Activated CD4-positive, alpha-beta memory T cell treated with anti-CD3 and anti-CD28 coated beads for 36 hours (primary cell): Measurements from ENCODE around the gene PREX1. TPM values are rescaled to one million over a fixed set of nuclear protein-coding genes. Genes with fewer than 3 reads are reported as not detected.
"Not testable (repeated sequence)": the region's sequence is repeated elsewhere in the genome, so short reads cannot be mapped to it uniquely, and the experiment has no call there.

Source experiments
- CTCF ChIA-PET: fragments of 350-600 bp; sonication (Branson Sonifier 250); formaldehyde crosslinking; loops from one replicate; lab custom pipeline; 2021; ENCODE audit warnings: antibody characterized with exemption, inconsistent platforms; lab: Charles Lee
- POLR2A ChIA-PET: fragments of 350-600 bp; sonication (Branson Sonifier 250); formaldehyde crosslinking; loops from one replicate; lab custom pipeline; 2021; ENCODE audit warnings: antibody characterized with exemption; lab: Charles Lee
- DNase-seq: peaks from one replicate; pipeline ENCODE4 v3.0.0-alpha.2; 2020
- H3K27ac Mint-ChIP-seq: one replicate; pipeline ENCODE4 v1.8.0; 2021; ENCODE audit warnings: mixed read lengths
- H3K27me3 Mint-ChIP-seq: one replicate; pipeline ENCODE4 v1.8.0; 2021; ENCODE audit warnings: mixed read lengths
- H3K36me3 Mint-ChIP-seq: one replicate; pipeline ENCODE4 v1.8.0; 2021; ENCODE audit warnings: mixed read lengths
- H3K4me1 Mint-ChIP-seq: one replicate; pipeline ENCODE4 v1.8.0; 2021; ENCODE audit warnings: low read depth, mixed read lengths
- H3K4me3 Mint-ChIP-seq: one replicate; pipeline ENCODE4 v1.8.0; 2021; ENCODE audit warnings: mild to moderate bottlenecking, mixed read lengths
- H3K9me3 Mint-ChIP-seq: one replicate; pipeline ENCODE4 v1.8.0; 2021; ENCODE audit warnings: mixed read lengths
- intact Hi-C: fragments of 100-400 bp; cut with micrococcal nuclease; formaldehyde crosslinking; loops from one replicate; pipeline ENCODE4 v1.15.1; 2023
- total RNA-seq, 2 experiments: library from RNA; stranded (reverse); gene quantifications; one replicate each; pipeline ENCODE4 v1.2.3, GENCODE V29; 2021

The PREX1 gene
- total RNA-seq, 2 experiments from 2014 or later: 91.5 to 92.8 TPM

GRCh38 chr20:48845721-48846306 lies 18.0 kb upstream of the PREX1 start:
- no peak overlapping the region for H3K4me3 Mint-ChIP-seq

GRCh38 chr20:48844996-48845395 lies 17.2 kb upstream of the PREX1 start:
- Mint-ChIP-seq H3K27me3 (no peaks in the 10 kb centered on the region), H3K4me1 (peaks cover 38% of the 10 kb centered on the region), H3K4me3 (no peak overlapping the region), H3K9me3 (no peaks in the 10 kb centered on the region), H3K27ac (no peak overlapping the region), H3K36me3 (no peaks in the 10 kb centered on the region)
- DNase-seq: no peak
- intact Hi-C loops: no loop called here
- CTCF ChIA-PET: interaction anchor here (1.1 to 2.5 kb wide), 3 partner anchors 17 to 228 kb away, joined by 3 to 9 read pairs (median 5); partner anchors contain the start of gene PREX1
- POLR2A ChIA-PET: interaction anchor here (1.2 kb wide), 1 partner anchor 18 kb away, joined by 5 read pairs; the partner anchor contains the start of gene PREX1

More at GRCh38 chr20:48845721-48846306, 18.0 kb upstream of the PREX1 start:
- H3K9me3 Mint-ChIP-seq: no peaks in the 10 kb centered on the region
- no peak overlapping the region for H3K27ac Mint-ChIP-seq
- DNase-seq: no peak
- ChIA-PET POLR2A (interaction anchor here (0.6 to 1.2 kb wide), 3 partner anchors 19 to 29 kb away, joined by 3 to 5 read pairs (median 3); partner anchors contain the start of gene PREX1), CTCF (interaction anchor here (0.6 to 2.5 kb wide), 4 partner anchors 18 to 244 kb away, joined by 3 to 9 read pairs (median 4); partner anchors contain the start of gene PREX1)
- H3K36me3 Mint-ChIP-seq: no peaks in the 10 kb centered on the region
- H3K27me3 Mint-ChIP-seq: no peaks in the 10 kb centered on the region
- peaks cover 38% of the 10 kb centered on the region for H3K4me1 Mint-ChIP-seq
- intact Hi-C loops: no loop called here

GRCh38 chr20:48843896-48844295 lies 16.1 kb upstream of the PREX1 start:
- H3K9me3 Mint-ChIP-seq, H3K27me3 Mint-ChIP-seq, H3K4me3 Mint-ChIP-seq, CTCF ChIA-PET, H3K27ac Mint-ChIP-seq, intact Hi-C loops, POLR2A ChIA-PET, H3K36me3 Mint-ChIP-seq, DNase-seq: not testable (repeated sequence)
- H3K4me1 Mint-ChIP-seq: peaks cover 38% of the 10 kb centered on the region

DNA sequence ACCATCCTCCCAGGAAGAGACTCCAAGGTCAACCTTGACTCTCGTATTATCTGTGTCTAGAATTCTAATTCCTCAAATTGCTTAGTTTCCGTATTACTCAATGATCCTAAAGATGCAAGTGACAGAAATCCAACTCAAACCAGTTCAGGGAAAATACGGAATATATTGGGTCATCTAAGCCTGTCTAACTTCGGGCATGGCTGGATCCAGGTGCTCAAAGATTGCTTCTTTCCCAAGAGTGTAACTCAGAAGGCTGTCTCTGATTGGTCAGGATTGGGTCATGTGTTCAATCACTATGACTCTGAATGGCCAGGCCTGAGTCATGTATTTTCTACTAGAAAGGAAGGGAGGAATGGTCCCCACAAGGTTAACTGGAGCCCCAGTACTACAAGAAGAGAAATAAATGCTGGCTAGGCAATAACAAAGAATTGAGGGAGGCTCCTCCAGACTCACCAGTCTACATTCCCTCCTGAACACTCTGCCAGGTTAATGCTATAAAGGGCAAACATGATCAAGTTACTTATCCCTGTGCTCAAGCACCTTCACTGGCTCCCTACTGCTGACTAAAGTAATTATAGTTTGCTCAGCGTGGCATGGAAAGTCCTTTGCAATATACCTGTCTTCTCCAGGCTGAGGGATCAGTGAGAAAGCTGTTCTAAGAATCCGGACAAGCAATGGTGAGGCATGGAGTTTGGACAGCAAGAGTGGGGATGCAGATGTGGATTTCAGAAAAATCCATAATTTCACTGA lies 15.4 kb upstream of the PREX1 start:
- no peaks in the 10 kb centered on the region for H3K27me3 Mint-ChIP-seq
- intact Hi-C loops: no loop called here
- H3K9me3 Mint-ChIP-seq: no peaks in the 10 kb centered on the region
- ChIA-PET CTCF (no interaction called here), POLR2A (no interaction called here)
- H3K36me3 Mint-ChIP-seq: no peaks in the 10 kb centered on the region
- DNase-seq: no peak
- H3K4me1 Mint-ChIP-seq: peaks cover 38% of the 10 kb centered on the region
- H3K27ac Mint-ChIP-seq: no peak overlapping the region
- H3K4me3 Mint-ChIP-seq: no peak overlapping the region

DNA sequence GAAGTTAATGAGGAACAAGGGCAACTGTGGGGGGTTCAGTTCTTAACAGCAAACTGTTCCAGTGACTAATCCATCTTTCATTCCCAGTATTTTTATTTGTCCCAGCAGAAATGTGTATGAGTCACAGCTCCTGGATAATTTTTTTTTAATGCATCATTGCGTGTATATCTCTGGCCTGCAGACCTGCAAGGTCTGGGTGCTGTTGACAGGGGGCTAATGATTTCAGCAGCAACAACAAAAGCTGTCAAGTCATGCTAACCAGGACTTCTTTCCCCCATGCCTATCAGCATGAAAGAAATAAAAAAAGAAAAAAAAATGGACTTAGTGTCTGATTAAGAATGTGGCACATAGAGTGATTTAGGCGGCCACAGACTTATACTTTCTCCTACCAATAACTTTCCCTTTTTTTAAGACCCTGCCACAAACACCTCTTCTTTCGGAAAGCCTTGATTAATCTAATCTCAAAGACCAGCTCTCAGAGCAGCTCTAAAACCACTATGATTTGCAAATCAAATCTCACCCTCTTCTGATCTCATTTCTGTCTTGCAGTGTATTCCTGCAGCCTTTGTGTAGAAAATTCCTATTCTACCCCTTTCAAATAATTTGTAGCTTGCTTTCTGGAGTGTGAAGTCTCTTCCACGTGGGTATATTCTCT lies 14.2 kb upstream of the PREX1 start:
- no peaks in the 10 kb centered on the region for H3K9me3 Mint-ChIP-seq
- ChIA-PET POLR2A (no interaction called here), CTCF (interaction anchor here (1.8 kb wide), 1 partner anchor 63 kb away, joined by 5 read pairs; no protein-coding TSS in a partner anchor)
- no peaks in the 10 kb centered on the region for H3K27me3 Mint-ChIP-seq
- peaks cover 29% of the 10 kb centered on the region for H3K4me1 Mint-ChIP-seq
- H3K4me3 Mint-ChIP-seq: no peak overlapping the region
- intact Hi-C loops: no loop called here
- no peak overlapping the region for H3K27ac Mint-ChIP-seq
- no peaks in the 10 kb centered on the region for H3K36me3 Mint-ChIP-seq
- DNase-seq: no peak

DNA sequence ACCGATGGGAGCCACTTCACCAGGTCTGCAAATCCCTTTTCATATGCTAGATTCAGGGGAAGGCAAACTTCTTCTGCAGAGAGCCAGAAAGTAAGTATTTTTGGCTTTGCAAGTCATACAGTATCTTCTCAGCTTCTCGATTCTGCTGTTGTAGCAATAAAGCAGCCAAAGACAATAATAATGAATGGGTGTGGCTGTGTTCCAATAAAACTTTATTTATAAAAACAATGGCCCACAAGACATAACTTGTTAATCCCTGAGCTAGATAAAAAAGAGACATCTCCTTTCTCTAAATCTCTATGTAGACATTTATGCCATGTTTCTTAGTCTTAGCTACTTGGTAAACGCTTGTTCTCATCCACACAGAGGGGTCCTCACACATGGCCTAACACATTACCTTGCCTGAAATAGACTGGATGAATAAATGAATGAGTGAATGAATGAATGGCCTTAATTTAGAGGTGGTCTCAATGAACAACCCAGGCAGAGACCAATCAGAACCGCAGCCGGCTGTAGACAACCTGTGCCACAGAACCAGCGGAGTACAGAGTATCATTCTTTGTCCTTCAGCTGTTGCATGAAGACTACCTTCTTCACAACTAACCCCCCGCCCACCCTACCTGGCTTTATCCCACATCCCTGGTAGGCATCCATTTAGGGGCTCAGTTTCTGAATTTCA lies 13.5 kb upstream of the PREX1 start:
- no peaks in the 10 kb centered on the region for H3K36me3 Mint-ChIP-seq
- H3K4me1 Mint-ChIP-seq: peaks cover 22% of the 10 kb centered on the region
- intact Hi-C loops: no loop called here
- no peak overlapping the region for H3K27ac Mint-ChIP-seq
- no peak overlapping the region for H3K4me3 Mint-ChIP-seq
- no peaks in the 10 kb centered on the region for H3K9me3 Mint-ChIP-seq
- DNase-seq: no peak
- ChIA-PET POLR2A (interaction anchor here (0.6 to 1.0 kb wide), 2 partner anchors 15 to 40 kb away, joined by 3 read pairs; no protein-coding TSS in a partner anchor), CTCF (interaction anchor here (1.0 to 1.8 kb wide), 3 partner anchors 64 to 221 kb away, joined by 3 to 5 read pairs (median 3); no protein-coding TSS in a partner anchor)
- no peaks in the 10 kb centered on the region for H3K27me3 Mint-ChIP-seq

- CTCF ChIA-PET: no interaction called here
- no peaks in the 10 kb centered on the region for H3K36me3 Mint-ChIP-seq
- no peaks in the 10 kb centered on the region for H3K27me3 Mint-ChIP-seq
- no peak overlapping the region for H3K4me3 Mint-ChIP-seq
- H3K4me1 Mint-ChIP-seq: peaks cover 6% of the 10 kb centered on the region
- POLR2A ChIA-PET: no interaction called here
- intact Hi-C loops: no loop called here
- no peaks in the 10 kb centered on the region for H3K9me3 Mint-ChIP-seq
- DNase-seq: no peak
- H3K27ac Mint-ChIP-seq: no peak overlapping the region
These were observed 11.5 kb upstream of the PREX1 start for GRCh38 chr20:48839154-48839917.

GRCh38 chr20:48837014-48837413 lies 9.2 kb upstream of the PREX1 start:
- intact Hi-C loops: no loop called here
- Mint-ChIP-seq H3K4me1 (no peaks in the 10 kb centered on the region), H3K4me3 (no peak overlapping the region), H3K36me3 (no peaks in the 10 kb centered on the region), H3K27me3 (no peaks in the 10 kb centered on the region), H3K9me3 (no peaks in the 10 kb centered on the region), H3K27ac (no peak overlapping the region)
- CTCF ChIA-PET: no interaction called here
- DNase-seq: no peak
- POLR2A ChIA-PET: no interaction called here

DNA sequence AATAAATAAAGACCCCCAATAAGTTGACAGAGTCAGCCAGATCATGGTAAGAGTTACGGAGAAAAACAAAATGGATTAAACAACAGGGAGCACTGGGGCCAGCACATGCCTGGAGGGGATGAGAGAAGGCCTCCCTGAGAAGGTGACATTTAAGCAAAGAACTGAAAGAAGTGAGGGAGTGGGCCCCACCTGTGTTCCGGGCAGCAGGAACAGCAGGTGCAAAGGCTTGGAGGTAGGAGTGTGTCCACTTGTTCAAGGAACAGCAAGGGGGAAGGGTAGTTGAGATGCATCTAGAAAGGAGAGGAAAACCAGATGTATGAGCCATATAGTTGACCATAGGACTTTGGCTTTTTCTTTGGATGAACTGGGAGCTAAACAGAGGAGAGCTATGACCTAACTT lies 7.6 kb upstream of the PREX1 start:
- H3K4me1 Mint-ChIP-seq: peaks cover 2% of the 10 kb centered on the region
- CTCF ChIA-PET: no interaction called here

DNA sequence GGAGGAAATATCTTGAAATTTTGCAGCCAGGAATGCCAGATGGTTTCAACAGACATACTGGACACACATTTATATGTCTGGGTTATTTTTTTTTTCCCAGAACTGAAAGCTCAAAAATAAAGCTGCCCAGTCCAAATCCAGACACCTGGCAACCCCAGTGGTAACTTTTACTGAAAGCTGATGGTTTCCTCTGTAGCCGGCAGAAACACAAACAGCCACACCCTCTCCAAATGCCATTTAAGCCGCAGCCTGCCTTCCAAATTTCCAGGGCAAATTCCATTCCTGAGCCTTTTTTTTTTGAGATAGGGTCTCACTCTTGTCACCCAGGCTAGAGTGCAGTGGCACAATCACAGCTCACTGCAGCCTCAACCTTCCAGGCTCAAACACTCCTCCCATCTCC lies 6.5 kb upstream of the PREX1 start:
- intact Hi-C loops: no loop called here
- ChIA-PET POLR2A (no interaction called here), CTCF (no interaction called here)
- no peak overlapping the region for H3K4me3 Mint-ChIP-seq
- H3K9me3 Mint-ChIP-seq: no peaks in the 10 kb centered on the region
- H3K36me3 Mint-ChIP-seq: no peaks in the 10 kb centered on the region
- H3K27ac Mint-ChIP-seq: no peak overlapping the region
- H3K4me1 Mint-ChIP-seq: peaks cover 2% of the 10 kb centered on the region
- H3K27me3 Mint-ChIP-seq: no peaks in the 10 kb centered on the region
- no peak for DNase-seq

More for the DNA sequence above, 7.6 kb upstream of the PREX1 start:
- no peak for DNase-seq
- Mint-ChIP-seq H3K4me3 (no peak overlapping the region), H3K27ac (no peak overlapping the region), H3K27me3 (no peaks in the 10 kb centered on the region), H3K36me3 (no peaks in the 10 kb centered on the region), H3K9me3 (no peaks in the 10 kb centered on the region)
- POLR2A ChIA-PET: no interaction called here
- intact Hi-C loops: no loop called here

DNA sequence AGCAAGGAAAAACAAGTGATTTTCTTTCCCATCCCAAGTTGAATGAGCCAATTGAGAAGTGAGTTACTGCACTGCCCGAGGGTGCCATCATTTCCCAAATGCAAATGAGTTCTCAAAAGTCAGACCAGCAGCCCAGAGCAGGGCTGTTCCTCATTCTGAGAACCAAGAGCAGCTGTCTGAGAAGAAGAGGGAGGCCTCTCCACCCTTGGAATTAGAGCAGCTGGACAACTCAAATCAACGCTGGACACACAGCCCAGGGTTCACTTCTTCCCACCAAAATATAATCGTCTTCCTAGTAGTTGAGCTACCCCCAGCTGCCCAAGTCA lies 4.6 kb upstream of the PREX1 start:
- ChIA-PET CTCF (interaction anchor here (1.1 to 1.3 kb wide), 3 partner anchors 34 to 175 kb away, joined by 3 to 8 read pairs (median 3); no protein-coding TSS in a partner anchor), POLR2A (no interaction called here)
- DNase-seq: no peak
- intact Hi-C loops: no loop called here
- H3K4me3 Mint-ChIP-seq: no peak overlapping the region
- H3K9me3 Mint-ChIP-seq: no peaks in the 10 kb centered on the region
- H3K27me3 Mint-ChIP-seq: no peaks in the 10 kb centered on the region
- H3K27ac Mint-ChIP-seq: no peak overlapping the region
- peaks cover 7% of the 10 kb centered on the region for H3K4me1 Mint-ChIP-seq
- no peaks in the 10 kb centered on the region for H3K36me3 Mint-ChIP-seq
